ENCODE data around the gene CYP2A7. TPM values are rescaled to one million over a fixed set of nuclear protein-coding genes. Genes with fewer than 3 reads are reported as not detected.
"Not testable (repeated sequence)": the region's sequence is repeated elsewhere in the genome, so short reads cannot be mapped to it uniquely, and the experiment has no call there.

The CYP2A7 gene
- total and polyA plus RNA-seq, 2 experiments from 2014 or later, result not detected

DNA sequence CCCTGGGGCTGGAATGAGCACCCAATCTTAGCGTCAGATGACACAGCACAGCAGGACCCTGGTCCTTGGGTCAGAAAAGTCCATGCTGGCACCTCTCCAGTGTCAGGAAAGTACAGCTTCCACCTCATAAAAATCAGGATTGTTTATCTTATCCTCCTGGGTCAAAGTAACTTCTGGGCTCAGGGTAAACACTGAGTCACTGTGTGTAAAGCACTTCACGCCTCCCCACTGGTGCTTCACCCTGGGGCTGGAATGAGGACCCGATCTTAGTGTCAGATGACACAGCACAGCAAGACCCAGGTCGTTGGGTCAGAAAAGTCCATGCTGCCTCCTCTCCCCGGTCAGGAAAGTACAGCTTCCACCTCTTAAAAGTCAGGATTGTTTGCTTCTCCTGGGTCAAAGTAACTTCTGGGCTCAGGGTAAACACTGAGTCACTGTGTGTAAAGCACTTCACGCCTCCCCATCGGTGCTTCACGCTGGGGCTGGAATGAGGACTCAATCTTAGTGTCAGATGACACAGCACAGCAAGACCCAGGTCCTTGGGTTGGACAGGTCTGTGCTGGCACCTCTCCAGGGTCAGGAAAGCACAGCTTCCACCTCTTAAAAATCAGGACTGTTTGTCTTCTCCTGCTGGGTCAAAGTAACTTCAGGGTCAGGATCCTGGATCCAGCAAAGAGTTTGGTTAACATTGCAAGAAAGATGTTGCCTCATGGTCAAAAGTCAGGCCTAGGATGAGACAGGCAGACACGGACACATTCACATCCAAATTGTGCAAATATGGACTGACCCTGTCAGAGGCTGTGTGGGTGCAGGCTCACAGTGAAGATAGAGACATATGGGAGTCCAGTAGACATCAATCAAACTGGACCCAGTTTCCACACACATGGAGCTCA, 39.2 kb upstream of the CYP2A7 start:
- Histone ChIP-seq H3K4me1 (ENCODE audit: low read depth) (peaks cover 20% of the 10 kb centered on the region), H3K9me3 (ENCODE audit: low read depth) (no peaks in the 10 kb centered on the region), H3K27ac (peak overlapping the region; percentile 78), H3K27me3 (no peaks in the 10 kb centered on the region), H3K36me3 (no peaks in the 10 kb centered on the region), H3K4me3 (no peak overlapping the region)
- peak; percentile 8 to 26 for DNase-seq (ENCODE audit: low read depth in 1 of 2, low spot score in 1 of 2)
- TF ChIP-seq CTCF (IDR thresholded peaks at IDR 0.05; ENCODE audit: low read depth, low read length), result no peak

GRCh38 chr19:40920300-40921004, 38.4 kb upstream of the CYP2A7 start:
- no peaks in the 10 kb centered on the region for H3K9me3 ChIP-seq (ENCODE audit: low read depth)
- DNase-seq (ENCODE audit: low read depth in 1 of 2, low spot score in 1 of 2), result no peak
- no peaks in the 10 kb centered on the region for H3K27me3 ChIP-seq
- no peaks in the 10 kb centered on the region for H3K36me3 ChIP-seq
- H3K4me1 ChIP-seq (ENCODE audit: low read depth), result peaks cover 20% of the 10 kb centered on the region
- TF ChIP-seq CTCF (IDR thresholded peaks at IDR 0.05; ENCODE audit: low read depth, low read length), result no peak
- peak overlapping the region; percentile 78 for H3K27ac ChIP-seq
- no peak overlapping the region for H3K4me3 ChIP-seq

GRCh38 chr19:40919530-40920299, 37.7 kb upstream of the CYP2A7 start:
- H3K27me3 ChIP-seq; H3K9me3 ChIP-seq (ENCODE audit: low read depth); H3K36me3 ChIP-seq; H3K4me3 ChIP-seq; DNase-seq (ENCODE audit: low read depth in 1 of 2, low spot score in 1 of 2); H3K27ac ChIP-seq: not testable (repeated sequence)
- H3K4me1 ChIP-seq (ENCODE audit: low read depth), result peaks cover 20% of the 10 kb centered on the region

- not testable (repeated sequence) for H3K4me3 ChIP-seq; H3K36me3 ChIP-seq; H3K27me3 ChIP-seq; H3K27ac ChIP-seq; H3K9me3 ChIP-seq (ENCODE audit: low read depth); DNase-seq (ENCODE audit: low read depth in 1 of 2, low spot score in 1 of 2)
- H3K4me1 ChIP-seq (ENCODE audit: low read depth), result peaks cover 20% of the 10 kb centered on the region
Observed at GRCh38 chr19:40918303-40918702, 36.3 kb upstream of the CYP2A7 start.

DNA sequence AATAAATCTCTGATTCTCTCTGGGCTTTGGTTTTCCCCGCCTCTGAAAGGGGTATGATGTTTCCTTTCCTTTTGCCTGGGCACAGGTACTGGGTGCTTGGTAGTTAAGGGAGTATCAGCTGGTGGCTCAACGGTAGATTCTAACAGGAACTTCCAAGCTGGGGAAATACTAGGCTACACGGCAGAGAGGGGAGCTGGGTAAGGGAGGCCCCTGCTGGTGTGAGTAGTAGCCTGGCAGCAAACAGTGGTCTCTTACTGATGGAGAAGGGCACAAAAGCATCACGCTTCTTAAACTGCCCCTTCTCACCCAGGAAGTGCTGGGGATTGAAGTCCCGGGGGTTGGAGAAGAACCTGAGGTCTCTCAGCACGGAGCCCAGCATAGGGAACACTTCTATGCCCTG, 26.9 kb upstream of the CYP2A7 start:
- Histone ChIP-seq H3K27me3 (no peaks in the 10 kb centered on the region), H3K9me3 (ENCODE audit: low read depth) (no peaks in the 10 kb centered on the region), H3K36me3 (no peaks in the 10 kb centered on the region), H3K4me1 (ENCODE audit: low read depth) (no peaks in the 10 kb centered on the region), H3K4me3 (no peak overlapping the region), H3K27ac (no peak overlapping the region)
- DNase-seq (ENCODE audit: low read depth in 1 of 2, low spot score in 1 of 2), result peak in 1 of 2 donors; percentile 36
- peak; percentile 7 for TF ChIP-seq CTCF (IDR thresholded peaks at IDR 0.05; ENCODE audit: low read depth, low read length)

DNA sequence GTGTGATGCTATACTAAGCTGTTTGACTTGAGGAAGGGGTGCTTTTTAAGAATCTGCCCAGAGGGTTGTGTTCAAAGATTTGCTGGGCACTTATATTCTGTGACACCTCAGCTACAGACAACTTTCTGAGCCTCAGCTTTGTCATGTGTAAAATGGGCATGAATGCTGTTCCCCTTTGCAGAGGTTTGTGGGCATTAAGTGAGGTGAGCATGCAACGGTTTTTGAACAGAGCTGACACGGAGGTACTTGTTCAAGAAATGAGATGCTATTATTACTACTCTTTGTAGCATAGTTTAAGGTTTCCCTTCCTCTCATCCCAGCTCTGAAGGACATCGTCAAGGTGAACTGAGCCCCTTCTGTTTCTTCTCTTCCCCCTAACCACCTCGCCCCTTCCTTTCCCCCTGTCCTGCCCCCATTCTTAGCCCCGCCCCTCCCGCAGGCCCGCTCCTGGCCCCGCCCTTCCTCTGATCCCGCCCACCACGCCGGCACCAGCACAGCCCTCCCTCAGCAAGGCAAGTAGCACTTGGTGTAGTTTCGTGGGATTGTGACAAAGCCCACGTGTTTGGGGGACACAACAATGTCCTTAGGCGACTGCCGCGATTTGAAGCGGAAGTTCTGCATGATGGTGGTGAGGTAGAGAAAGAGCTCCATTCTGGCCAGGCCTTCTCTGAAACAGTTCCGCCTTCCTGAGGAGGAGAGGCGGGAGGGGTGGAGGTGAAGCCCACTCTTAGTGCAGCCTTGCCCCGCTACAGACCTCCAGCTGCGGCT, 26.1 kb upstream of the CYP2A7 start:
- no peaks in the 10 kb centered on the region for H3K27me3 ChIP-seq
- H3K4me3 ChIP-seq, result peak overlapping the region; percentile 10
- H3K36me3 ChIP-seq, result no peaks in the 10 kb centered on the region
- no peaks in the 10 kb centered on the region for H3K9me3 ChIP-seq (ENCODE audit: low read depth)
- no peak overlapping the region for H3K27ac ChIP-seq
- TF ChIP-seq CTCF (IDR thresholded peaks at IDR 0.05; ENCODE audit: low read depth, low read length), result no peak
- DNase-seq (ENCODE audit: low read depth in 1 of 2, low spot score in 1 of 2), result no peak
- H3K4me1 ChIP-seq (ENCODE audit: low read depth), result no peaks in the 10 kb centered on the region
